ENCODE data around the gene EML3. TPM values are rescaled to one million over a fixed set of nuclear protein-coding genes. Genes with fewer than 3 reads are reported as not detected.

EML3 gene
- total and polyA plus RNA-seq, 2 of the 13 experiments (the other 11 are each of a cell fraction or from before 2014, with no cell fraction given), result 10.6 to 12.3 TPM

GRCh38 chr11:62599069-62599696 is 13.4 kb downstream of the EML3 start (continued):
- no peak; the same call in 1 of the 2 replicates for TF ChIP-seq ATF2 (CRISPR knock-in tag; IDR thresholded peaks at IDR 0.05)
- TF ChIP-seq SIN3A (IDR thresholded peaks at IDR 0.05; ENCODE audit: borderline replicate concordance, low read depth, low read length), result no peak
- TF ChIP-seq MXI1 (IDR thresholded peaks at IDR 0.05; ENCODE audit: borderline replicate concordance, low read depth, low read length), result 0 out of 3 replicates have a peak, but pooled peaks have one; percentile 53
- peak; percentile 3; the same call in 1 of the 2 replicates for TF ChIP-seq KDM5A (IDR thresholded peaks at IDR 0.05; ENCODE audit: borderline replicate concordance, low read length)
- TF ChIP-seq ZNF3 (CRISPR knock-in tag; IDR thresholded peaks at IDR 0.05), result no peak
- peak; percentile 55; the same call in 1 of the 2 replicates for TF ChIP-seq HDAC2 (CRISPR knock-in tag; IDR thresholded peaks at IDR 0.05)
- no peak for TF ChIP-seq RFX5 (IDR thresholded peaks at IDR 0.05; ENCODE audit: low read depth, low read length)
- TF ChIP-seq MAF1 (CRISPR knock-in tag; IDR thresholded peaks at IDR 0.05; ENCODE audit: borderline replicate concordance), result no peak
- TF ChIP-seq HOMEZ (CRISPR knock-in tag; IDR thresholded peaks at IDR 0.05; ENCODE audit: low read depth), result peak; percentile 64; the same call in 1 of the 2 replicates
- TF ChIP-seq NFE2L2 (IDR thresholded peaks at IDR 0.05; ENCODE audit: low read length), result no peak
- no peak for TF ChIP-seq ZNF276 (CRISPR knock-in tag; IDR thresholded peaks at IDR 0.05; ENCODE audit: low read depth)
- no peak for TF ChIP-seq SRSF9 (IDR thresholded peaks at IDR 0.05; ENCODE audit: borderline replicate concordance, insufficient read depth, low read depth, low read length, poor library complexity, severe bottlenecking)
- TF ChIP-seq MED1 (CRISPR knock-in tag; IDR thresholded peaks at IDR 0.05), result peak; percentile 71
- TF ChIP-seq ZMYM3 (CRISPR knock-in tag; IDR thresholded peaks at IDR 0.05), result peak; percentile 29
- no peak for TF ChIP-seq SMARCE1 (IDR thresholded peaks at IDR 0.05; ENCODE audit: borderline replicate concordance)
- no peak for TF ChIP-seq ZNF337 (CRISPR knock-in tag; IDR thresholded peaks at IDR 0.05; ENCODE audit: borderline replicate concordance, low read depth)
- 0 out of 2 replicates have a peak, but pooled peaks have one; percentile 13 for TF ChIP-seq NR2F6 (IDR thresholded peaks at IDR 0.05)
- TF ChIP-seq NR2F6 (CRISPR knock-in tag; IDR thresholded peaks at IDR 0.05), result peak; percentile 42; the same call in 1 of the 2 replicates
- peak; percentile 64; the same call in 1 of the 2 replicates for TF ChIP-seq ELF3 (CRISPR knock-in tag; IDR thresholded peaks at IDR 0.05)
- TF ChIP-seq MLXIP (CRISPR knock-in tag; IDR thresholded peaks at IDR 0.05; ENCODE audit: borderline replicate concordance), result no peak

Measured in HepG2 (cell line).